ENCODE measurements around the gene PFDN1.

The PFDN1 gene

DNA sequence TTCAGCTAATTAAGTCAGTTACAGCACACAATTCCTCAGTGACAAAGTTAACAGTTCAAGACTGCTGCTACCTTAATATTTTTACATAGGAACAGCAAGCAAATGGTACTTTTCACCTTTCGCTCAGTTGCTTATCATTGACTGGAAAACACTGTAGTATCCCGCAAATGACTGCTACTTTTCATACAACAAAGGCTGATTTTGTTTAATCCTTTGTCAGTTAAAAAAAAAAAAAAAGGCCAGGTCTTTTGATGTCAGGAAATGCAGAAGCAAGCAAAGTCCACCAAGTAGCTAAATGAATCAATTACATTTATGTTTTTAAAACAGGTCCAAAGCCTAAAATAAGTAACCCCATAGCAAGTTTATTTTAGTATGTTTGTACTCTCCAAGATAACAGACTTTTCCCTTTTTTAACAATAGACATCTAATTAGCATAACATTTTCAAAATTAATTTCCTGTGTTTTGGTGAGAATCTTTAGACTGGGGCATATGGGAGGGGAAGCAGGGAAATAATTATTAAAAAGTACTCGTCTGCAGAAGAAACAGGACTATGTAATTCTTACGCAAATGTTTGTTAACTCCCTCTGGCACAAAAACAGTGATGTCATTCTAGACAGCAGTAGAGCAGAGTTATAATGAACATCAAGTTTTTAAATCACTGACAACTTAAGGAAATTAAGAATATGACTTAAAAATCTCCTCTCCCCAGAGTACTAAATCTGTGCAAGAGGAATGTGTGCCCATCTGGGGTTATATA lies 9.6 kb downstream of the PFDN1 start:
- TF ChIP-seq, protein P1, sequence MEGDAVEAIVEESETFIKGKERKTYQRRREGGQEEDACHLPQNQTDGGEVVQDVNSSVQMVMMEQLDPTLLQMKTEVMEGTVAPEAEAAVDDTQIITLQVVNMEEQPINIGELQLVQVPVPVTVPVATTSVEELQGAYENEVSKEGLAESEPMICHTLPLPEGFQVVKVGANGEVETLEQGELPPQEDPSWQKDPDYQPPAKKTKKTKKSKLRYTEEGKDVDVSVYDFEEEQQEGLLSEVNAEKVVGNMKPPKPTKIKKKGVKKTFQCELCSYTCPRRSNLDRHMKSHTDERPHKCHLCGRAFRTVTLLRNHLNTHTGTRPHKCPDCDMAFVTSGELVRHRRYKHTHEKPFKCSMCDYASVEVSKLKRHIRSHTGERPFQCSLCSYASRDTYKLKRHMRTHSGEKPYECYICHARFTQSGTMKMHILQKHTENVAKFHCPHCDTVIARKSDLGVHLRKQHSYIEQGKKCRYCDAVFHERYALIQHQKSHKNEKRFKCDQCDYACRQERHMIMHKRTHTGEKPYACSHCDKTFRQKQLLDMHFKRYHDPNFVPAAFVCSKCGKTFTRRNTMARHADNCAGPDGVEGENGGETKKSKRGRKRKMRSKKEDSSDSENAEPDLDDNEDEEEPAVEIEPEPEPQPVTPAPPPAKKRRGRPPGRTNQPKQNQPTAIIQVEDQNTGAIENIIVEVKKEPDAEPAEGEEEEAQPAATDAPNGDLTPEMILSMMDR (IDR thresholded peaks at IDR 0.05), result no peak
- Histone ChIP-seq H3K9ac (no peak overlapping the region), H2AFZ (no peak overlapping the region), H3K27me3 (ENCODE audit: control insufficient read depth, insufficient read depth, low read length) (no peaks in the 10 kb centered on the region), H3K9me3 (ENCODE audit: control insufficient read depth, low read length) (no peaks in the 10 kb centered on the region), H3K4me2 (ENCODE audit: low read length) (no peak overlapping the region), H3K4me3 (ENCODE audit: low read depth, low read length) (no peak overlapping the region), H3K4me1 (no peaks in the 10 kb centered on the region), H3K79me2 (peaks cover 37% of the 10 kb centered on the region), H3K27ac (peak overlapping the region; percentile 40), H3K36me3 (ENCODE audit: control insufficient read depth, insufficient read depth, low read length) (no peaks in the 10 kb centered on the region)

DNA sequence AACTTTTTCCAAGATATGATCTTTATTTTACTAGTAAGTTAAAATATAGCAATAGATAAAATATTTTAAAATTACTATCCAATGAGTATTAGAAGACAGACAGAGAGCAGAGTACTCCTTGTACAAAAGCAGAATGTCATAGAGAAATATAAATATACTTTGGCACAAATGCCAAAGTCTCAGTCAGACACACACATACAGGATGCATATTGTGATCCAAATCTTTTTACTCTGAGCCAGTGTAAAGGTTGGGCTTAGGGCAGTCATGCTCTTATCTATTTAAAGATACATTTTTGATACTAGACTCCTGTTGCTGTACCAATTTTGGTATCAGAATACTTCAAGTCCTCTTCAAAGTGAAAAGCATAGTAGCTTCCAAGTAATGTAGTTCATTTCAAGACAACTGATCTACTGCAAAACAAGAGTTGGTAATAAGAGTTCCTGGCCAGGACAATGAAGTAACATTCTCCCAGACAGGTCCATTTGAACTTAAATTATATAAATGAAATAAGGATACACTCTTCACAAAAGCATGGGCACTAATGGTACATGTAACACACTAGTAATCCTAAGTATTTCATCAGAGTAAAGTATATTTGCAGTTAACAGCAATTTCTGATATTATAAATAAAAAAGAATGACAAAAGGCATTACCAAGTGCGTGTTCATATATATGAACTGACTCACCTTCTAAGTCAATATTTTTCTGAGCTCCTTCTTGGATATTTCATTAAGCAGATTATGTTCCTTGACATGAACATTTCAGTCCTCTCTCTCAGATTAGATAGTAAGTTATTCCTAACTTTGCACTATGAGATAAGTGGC lies 10.5 kb downstream of the PFDN1 start:
- Histone ChIP-seq H3K9ac (no peak overlapping the region), H3K4me3 (ENCODE audit: low read depth, low read length) (no peak overlapping the region), H3K27ac (peak overlapping the region; percentile 40), H3K9me3 (ENCODE audit: control insufficient read depth, low read length) (no peaks in the 10 kb centered on the region), H2AFZ (no peak overlapping the region), H3K79me2 (peaks cover 43% of the 10 kb centered on the region), H3K27me3 (ENCODE audit: control insufficient read depth, insufficient read depth, low read length) (no peaks in the 10 kb centered on the region), H3K4me1 (no peaks in the 10 kb centered on the region), H3K36me3 (ENCODE audit: control insufficient read depth, insufficient read depth, low read length) (no peaks in the 10 kb centered on the region), H3K4me2 (ENCODE audit: low read length) (no peak overlapping the region)
- TF ChIP-seq, protein P1 (IDR thresholded peaks at IDR 0.05), result no peak

DNA sequence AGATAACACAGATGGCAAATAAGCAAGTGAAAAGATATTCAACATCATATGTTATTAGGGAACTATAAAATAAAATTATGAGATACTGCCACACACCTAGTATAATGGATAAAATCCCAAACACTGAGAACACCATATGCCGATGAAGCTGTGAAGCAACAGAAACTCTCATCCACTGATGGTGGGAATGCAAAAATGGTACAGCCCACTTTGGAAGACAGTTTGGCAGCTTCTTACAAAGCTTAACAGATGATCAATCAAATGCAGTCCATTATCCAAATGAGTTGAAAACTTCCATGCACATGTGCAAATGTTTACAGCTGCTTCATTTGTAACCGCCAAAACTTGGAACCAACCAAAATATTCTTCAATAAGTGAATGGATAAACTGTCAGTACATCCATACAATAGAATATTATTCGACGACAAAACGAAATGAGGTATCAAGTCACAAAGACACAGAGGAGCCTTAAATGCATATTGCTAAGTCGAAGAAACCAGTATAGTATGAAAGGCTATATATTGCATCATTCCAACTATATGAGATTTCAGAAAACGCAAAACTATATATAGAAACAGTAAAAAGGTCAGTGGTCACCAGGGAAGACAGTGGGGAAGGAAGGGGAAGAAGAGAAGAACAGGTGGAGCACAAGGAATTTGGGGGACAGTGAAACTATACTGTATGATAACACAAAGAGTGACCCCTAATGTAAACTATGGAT lies 14.9 kb downstream of the PFDN1 start:
- Histone ChIP-seq H3K36me3 (ENCODE audit: control insufficient read depth, insufficient read depth, low read length) (no peaks in the 10 kb centered on the region), H3K27me3 (ENCODE audit: control insufficient read depth, insufficient read depth, low read length) (no peaks in the 10 kb centered on the region), H3K27ac (no peak overlapping the region), H3K9me3 (ENCODE audit: control insufficient read depth, low read length) (no peaks in the 10 kb centered on the region), H2AFZ (no peak overlapping the region), H3K9ac (no peak overlapping the region), H3K4me1 (no peaks in the 10 kb centered on the region), H3K4me2 (ENCODE audit: low read length) (no peak overlapping the region), H3K79me2 (peaks cover 61% of the 10 kb centered on the region), H3K4me3 (ENCODE audit: low read depth, low read length) (no peak overlapping the region)
- TF ChIP-seq, protein P1 (IDR thresholded peaks at IDR 0.05), result no peak

DNA sequence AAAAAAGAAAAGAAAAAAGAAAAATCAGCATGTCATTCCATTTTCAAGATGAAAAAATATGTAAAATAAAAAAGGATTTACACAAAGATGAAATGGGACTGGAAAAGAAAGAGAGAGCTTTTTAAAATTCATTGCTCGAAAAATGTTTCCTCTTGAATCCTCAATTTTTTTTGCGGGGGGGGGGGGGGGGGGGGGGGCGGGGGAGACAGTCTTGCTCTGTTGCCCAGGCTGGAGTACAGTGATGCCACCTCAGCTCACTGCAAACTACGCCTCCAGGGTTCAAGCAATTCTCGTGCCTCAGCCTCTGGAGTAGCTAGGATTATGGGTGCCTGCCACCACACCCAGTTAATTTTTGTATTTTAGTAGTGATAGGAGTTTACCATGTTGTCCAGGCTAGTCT lies 16.5 kb downstream of the PFDN1 start:
- Histone ChIP-seq H3K4me3 (ENCODE audit: low read depth, low read length) (no peak overlapping the region), H3K4me2 (ENCODE audit: low read length) (no peak overlapping the region), H3K36me3 (ENCODE audit: control insufficient read depth, insufficient read depth, low read length) (no peaks in the 10 kb centered on the region), H2AFZ (no peak overlapping the region), H3K79me2 (peaks cover 62% of the 10 kb centered on the region), H3K4me1 (no peaks in the 10 kb centered on the region), H3K27me3 (ENCODE audit: control insufficient read depth, insufficient read depth, low read length) (no peaks in the 10 kb centered on the region), H3K9ac (no peak overlapping the region), H3K9me3 (ENCODE audit: control insufficient read depth, low read length) (no peaks in the 10 kb centered on the region), H3K27ac (no peak overlapping the region)
- TF ChIP-seq, protein P1 (IDR thresholded peaks at IDR 0.05), result no peak

Data from parathyroid adenoma (tissue), 2 donors.